Measurements from ENCODE around the gene ATG5.

Gene ATG5

DNA sequence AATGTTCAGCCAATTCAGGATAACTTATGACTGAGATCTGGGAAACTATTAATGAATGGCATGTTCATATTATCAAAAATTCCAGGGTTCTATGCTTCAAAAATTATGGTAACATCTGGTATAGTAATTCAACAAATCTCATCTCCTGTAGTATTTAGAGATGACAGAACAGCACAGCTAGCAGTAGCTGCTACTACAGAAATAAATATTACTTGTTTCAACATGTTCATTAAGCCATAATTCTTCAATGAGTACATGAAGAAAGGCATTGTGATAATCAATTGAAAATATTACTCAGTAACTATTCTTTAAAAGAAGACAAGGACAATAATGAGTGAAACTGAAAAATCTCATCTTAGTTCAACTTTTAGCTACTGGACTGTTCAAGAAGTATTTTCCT is 66.8 kb downstream of the ATG5 start:
- no peak for DNase-seq (ENCODE audit: low read depth)
- TF ChIP-seq, protein P1, sequence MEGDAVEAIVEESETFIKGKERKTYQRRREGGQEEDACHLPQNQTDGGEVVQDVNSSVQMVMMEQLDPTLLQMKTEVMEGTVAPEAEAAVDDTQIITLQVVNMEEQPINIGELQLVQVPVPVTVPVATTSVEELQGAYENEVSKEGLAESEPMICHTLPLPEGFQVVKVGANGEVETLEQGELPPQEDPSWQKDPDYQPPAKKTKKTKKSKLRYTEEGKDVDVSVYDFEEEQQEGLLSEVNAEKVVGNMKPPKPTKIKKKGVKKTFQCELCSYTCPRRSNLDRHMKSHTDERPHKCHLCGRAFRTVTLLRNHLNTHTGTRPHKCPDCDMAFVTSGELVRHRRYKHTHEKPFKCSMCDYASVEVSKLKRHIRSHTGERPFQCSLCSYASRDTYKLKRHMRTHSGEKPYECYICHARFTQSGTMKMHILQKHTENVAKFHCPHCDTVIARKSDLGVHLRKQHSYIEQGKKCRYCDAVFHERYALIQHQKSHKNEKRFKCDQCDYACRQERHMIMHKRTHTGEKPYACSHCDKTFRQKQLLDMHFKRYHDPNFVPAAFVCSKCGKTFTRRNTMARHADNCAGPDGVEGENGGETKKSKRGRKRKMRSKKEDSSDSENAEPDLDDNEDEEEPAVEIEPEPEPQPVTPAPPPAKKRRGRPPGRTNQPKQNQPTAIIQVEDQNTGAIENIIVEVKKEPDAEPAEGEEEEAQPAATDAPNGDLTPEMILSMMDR (conservative IDR thresholded peaks at IDR 0.05; ENCODE audit: control insufficient read depth, insufficient read depth, low read depth, low read length) = no peak
- H3K4me3 ChIP-seq (ENCODE audit: control insufficient read depth, low read depth, low read length) = no peak overlapping the region

DNA sequence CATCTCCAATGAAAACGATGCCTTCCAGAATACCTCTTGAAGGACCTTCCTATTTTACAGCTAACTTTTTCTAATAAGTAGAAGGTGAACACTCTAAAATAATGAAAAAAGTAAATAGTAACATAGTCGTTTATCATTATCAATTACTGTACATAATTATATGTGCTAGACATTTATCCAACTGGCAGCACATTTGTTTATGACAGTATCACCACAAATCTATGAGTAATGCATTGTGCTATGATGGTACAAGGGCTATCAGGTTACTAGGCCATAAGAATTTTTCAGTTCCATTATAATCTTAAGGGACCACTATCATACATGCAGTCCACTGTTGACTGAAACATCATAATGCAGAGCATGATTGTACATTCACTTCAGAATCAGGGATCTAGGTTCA is 68.4 kb downstream of the ATG5 start:
- H3K4me3 ChIP-seq (ENCODE audit: control insufficient read depth, low read depth, low read length) = no peak overlapping the region
- peak; percentile 71 for DNase-seq (ENCODE audit: low read depth)
- TF ChIP-seq, protein P1 (conservative IDR thresholded peaks at IDR 0.05; ENCODE audit: control insufficient read depth, insufficient read depth, low read depth, low read length) = no peak

DNA sequence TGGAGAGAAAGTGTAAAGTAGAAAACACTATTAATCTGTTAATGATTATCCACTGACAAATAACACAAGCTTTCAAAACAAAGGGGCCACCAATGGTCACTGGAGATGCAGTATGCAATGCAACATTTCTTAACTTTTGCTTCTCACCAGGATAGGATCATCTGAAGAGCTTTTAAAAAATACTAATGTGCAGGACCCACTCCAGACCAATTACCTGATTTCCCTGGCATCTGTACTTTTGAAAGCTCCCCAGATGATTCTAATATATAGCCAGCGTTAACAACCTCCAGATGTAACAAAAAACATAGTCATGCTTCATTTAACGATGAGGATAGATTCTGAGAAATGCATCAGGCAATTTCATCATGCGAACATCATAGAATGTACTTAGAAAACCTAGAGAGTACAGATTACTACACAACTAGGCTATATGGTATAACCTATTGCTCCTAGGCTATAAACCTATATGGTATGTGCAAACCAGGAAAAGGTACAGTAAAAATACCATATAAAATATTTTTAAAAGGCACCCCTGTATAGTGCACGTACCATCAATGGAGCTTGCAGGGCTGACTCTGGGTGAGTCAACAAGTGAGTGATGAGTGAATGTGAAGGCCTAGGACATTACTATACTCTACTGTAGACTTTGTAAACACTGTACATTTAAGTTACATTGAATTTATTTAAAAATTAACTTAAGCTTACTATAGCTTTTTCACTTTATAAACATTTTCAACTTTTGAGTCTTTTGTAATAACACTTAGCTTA is 69.2 kb downstream of the ATG5 start:
- no peak overlapping the region for H3K4me3 ChIP-seq (ENCODE audit: control insufficient read depth, low read depth, low read length)
- peak; percentile 82 for DNase-seq (ENCODE audit: low read depth)
- TF ChIP-seq, protein P1 (conservative IDR thresholded peaks at IDR 0.05; ENCODE audit: control insufficient read depth, insufficient read depth, low read depth, low read length) = no peak

DNA sequence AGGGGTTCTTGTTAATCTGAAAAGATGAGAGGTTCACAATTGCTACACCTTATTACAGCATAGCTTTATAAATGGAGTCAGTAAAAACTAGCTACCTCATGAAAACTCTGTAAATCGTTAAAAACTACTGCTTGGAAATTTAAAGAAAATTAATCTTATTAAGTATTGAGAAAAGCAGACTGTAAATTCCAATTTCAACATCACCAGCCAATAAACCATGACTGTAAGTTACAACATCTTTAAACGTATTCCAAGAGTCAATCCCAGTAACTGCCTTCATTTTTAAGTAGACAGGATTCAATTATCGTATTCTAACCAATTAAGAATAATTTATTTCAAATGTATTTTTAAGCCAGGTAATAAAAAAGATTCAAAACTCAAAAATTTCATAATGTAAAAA is 70.3 kb downstream of the ATG5 start:
- DNase-seq (ENCODE audit: low read depth) = no peak
- TF ChIP-seq, protein P1 (conservative IDR thresholded peaks at IDR 0.05; ENCODE audit: control insufficient read depth, insufficient read depth, low read depth, low read length) = no peak
- H3K4me3 ChIP-seq (ENCODE audit: control insufficient read depth, low read depth, low read length) = no peak overlapping the region

DNA sequence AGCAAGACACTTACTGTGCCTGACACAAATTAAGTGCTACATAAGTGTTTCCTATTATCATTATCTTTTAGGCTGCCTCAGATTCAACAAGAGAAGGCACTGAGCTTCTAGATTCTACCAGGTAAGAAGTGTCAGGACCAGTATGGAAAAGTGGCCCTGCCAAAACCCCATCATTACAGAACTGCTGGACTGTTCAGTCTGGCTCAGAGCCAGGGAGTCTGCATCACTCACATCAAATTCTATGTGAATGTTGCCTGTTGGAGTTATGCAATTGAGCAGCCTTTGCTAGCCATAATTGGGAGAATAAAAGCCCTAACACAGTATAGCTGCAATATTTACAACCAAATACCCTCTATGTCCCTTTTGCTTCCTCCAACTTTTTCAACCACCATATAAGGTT is 70.9 kb downstream of the ATG5 start:
- TF ChIP-seq, protein P1 (conservative IDR thresholded peaks at IDR 0.05; ENCODE audit: control insufficient read depth, insufficient read depth, low read depth, low read length) = no peak
- H3K4me3 ChIP-seq (ENCODE audit: control insufficient read depth, low read depth, low read length) = no peak overlapping the region
- peak; percentile 81 for DNase-seq (ENCODE audit: low read depth)

DNA sequence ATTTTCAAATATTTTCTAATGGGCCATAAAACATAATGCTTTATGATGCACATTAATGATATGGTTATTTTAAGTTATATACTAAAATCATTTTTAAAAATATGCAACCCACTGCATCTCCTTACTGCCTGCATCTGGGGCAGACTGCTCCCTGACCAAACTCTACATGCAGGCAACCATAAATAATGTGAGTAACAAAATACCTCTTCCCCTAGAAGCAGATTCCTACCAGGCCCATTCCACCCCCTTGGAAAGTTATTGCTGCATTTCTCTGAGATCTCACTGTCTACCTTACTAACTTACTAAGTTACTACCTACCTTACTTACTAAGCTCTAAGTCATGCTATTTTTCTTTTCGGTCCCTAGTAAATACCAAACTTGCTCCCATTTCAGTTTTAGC is 71.8 kb downstream of the ATG5 start:
- TF ChIP-seq, protein P1 (conservative IDR thresholded peaks at IDR 0.05; ENCODE audit: control insufficient read depth, insufficient read depth, low read depth, low read length) = no peak
- no peak overlapping the region for H3K4me3 ChIP-seq (ENCODE audit: control insufficient read depth, low read depth, low read length)
- peak; percentile 60 for DNase-seq (ENCODE audit: low read depth)

Data from fibroblast of mammary gland (primary cell).